ENCODE data around the gene PDE6B.
"Not testable (repeated sequence)": the region's sequence is repeated elsewhere in the genome, so short reads cannot be mapped to it uniquely, and the experiment has no call there.

Gene PDE6B

GRCh38 chr4:622996-623913 lies 2.1 kb upstream of the PDE6B start:
- DNase-seq, result no peak

GRCh38 chr4:623914-624566 lies 1.3 kb upstream of the PDE6B start:
- DNase-seq, result no peak

- DNase-seq, result no peak
Measured at GRCh38 chr4:625631-626161, 323 bp downstream of the PDE6B start.

- no peak for DNase-seq
Measured at GRCh38 chr4:626201-627091, 1.1 kb downstream of the PDE6B start.

- DNase-seq, result no peak
Measured at GRCh38 chr4:627347-628125, 2.2 kb downstream of the PDE6B start.

- no peak for DNase-seq
Measured at GRCh38 chr4:628311-628741, 3.0 kb downstream of the PDE6B start.

- DNase-seq, result no peak
Measured at GRCh38 chr4:628821-629635, 3.7 kb downstream of the PDE6B start.

- DNase-seq, result no peak
Measured at GRCh38 chr4:629636-629914, 4.2 kb downstream of the PDE6B start.

GRCh38 chr4:629915-630641 lies 4.7 kb downstream of the PDE6B start:
- DNase-seq, result no peak

GRCh38 chr4:630656-631055 lies 5.3 kb downstream of the PDE6B start:
- no peak for DNase-seq

- DNase-seq, result no peak
Measured at GRCh38 chr4:632196-632790, 6.9 kb downstream of the PDE6B start.

GRCh38 chr4:632926-633325 lies 7.6 kb downstream of the PDE6B start:
- no peak for DNase-seq

- DNase-seq, result no peak
Measured at GRCh38 chr4:633406-633805, 8.0 kb downstream of the PDE6B start.

GRCh38 chr4:633976-634598 lies 8.7 kb downstream of the PDE6B start:
- DNase-seq, result no peak

GRCh38 chr4:634599-634985 lies 9.2 kb downstream of the PDE6B start:
- DNase-seq, result no peak

GRCh38 chr4:635066-635835 lies 9.9 kb downstream of the PDE6B start:
- not testable (repeated sequence) for DNase-seq

GRCh38 chr4:635851-636627 lies 10.7 kb downstream of the PDE6B start:
- DNase-seq, result no peak

GRCh38 chr4:636628-637159 lies 11.3 kb downstream of the PDE6B start:
- no peak for DNase-seq

All from activated CD4-positive, CD25-positive, alpha-beta regulatory T cell treated with anti-CD3 and anti-CD28 coated beads, Interleukin-2, amount 50 U/mL, for 72 hours (primary cell).